ENCODE data around the gene MDGA2. TPM values are rescaled to one million over a fixed set of nuclear protein-coding genes. Genes with fewer than 3 reads are reported as not detected.
A peak's percentile ranks its signal among the peaks of the same experiment; 100 is the strongest.

MDGA2 gene
- total RNA-seq, 1 donor from 2014 or later: 0.19 TPM

GRCh38 chr14:47674543-47675465 is 601 bp downstream of the MDGA2 start:
- H3K4me3 Mint-ChIP-seq (ENCODE audit: low read depth): peak overlapping the region; percentile 77
- no peak for DNase-seq (ENCODE audit: low spot score, unreplicated experiment)
- H3K4me1 Mint-ChIP-seq (ENCODE audit: low read depth): peaks cover 9% of the 10 kb centered on the region
- H3K36me3 Mint-ChIP-seq (ENCODE audit: insufficient read depth): no peaks in the 10 kb centered on the region
- peaks cover 94% of the 10 kb centered on the region for H3K27me3 Mint-ChIP-seq
- no peak for TF ChIP-seq CTCF (IDR thresholded peaks at IDR 0.05; ENCODE audit: unreplicated experiment)
- H3K27ac Mint-ChIP-seq: no peak overlapping the region
- H3K9me3 Mint-ChIP-seq (ENCODE audit: low read depth): no peaks in the 10 kb centered on the region

- H3K4me3 Mint-ChIP-seq (ENCODE audit: low read depth): peak overlapping the region; percentile 77
- H3K27ac Mint-ChIP-seq: no peak overlapping the region
- no peak for TF ChIP-seq CTCF (IDR thresholded peaks at IDR 0.05; ENCODE audit: unreplicated experiment)
- no peaks in the 10 kb centered on the region for H3K9me3 Mint-ChIP-seq (ENCODE audit: low read depth)
- no peaks in the 10 kb centered on the region for H3K36me3 Mint-ChIP-seq (ENCODE audit: insufficient read depth)
- no peak for DNase-seq (ENCODE audit: low spot score, unreplicated experiment)
- peaks cover 94% of the 10 kb centered on the region for H3K27me3 Mint-ChIP-seq
- H3K4me1 Mint-ChIP-seq (ENCODE audit: low read depth): peaks cover 9% of the 10 kb centered on the region
Observed at GRCh38 chr14:47674148-47674542, 1.3 kb downstream of the MDGA2 start.

- TF ChIP-seq CTCF (IDR thresholded peaks at IDR 0.05; ENCODE audit: unreplicated experiment): no peak
- no peaks in the 10 kb centered on the region for H3K36me3 Mint-ChIP-seq (ENCODE audit: insufficient read depth)
- H3K27ac Mint-ChIP-seq: no peak overlapping the region
- H3K4me3 Mint-ChIP-seq (ENCODE audit: low read depth): no peak overlapping the region
- no peak for DNase-seq (ENCODE audit: low spot score, unreplicated experiment)
- peaks cover 38% of the 10 kb centered on the region for H3K27me3 Mint-ChIP-seq
- no peaks in the 10 kb centered on the region for H3K4me1 Mint-ChIP-seq (ENCODE audit: low read depth)
- H3K9me3 Mint-ChIP-seq (ENCODE audit: low read depth): no peaks in the 10 kb centered on the region
Observed at GRCh38 chr14:47665337-47666134, 9.9 kb downstream of the MDGA2 start.

GRCh38 chr14:47662466-47662865 is 12.9 kb downstream of the MDGA2 start:
- H3K27me3 Mint-ChIP-seq: peaks cover 16% of the 10 kb centered on the region
- H3K27ac Mint-ChIP-seq: no peak overlapping the region

More at GRCh38 chr14:47662466-47662865, 12.9 kb downstream of the MDGA2 start:
- Mint-ChIP-seq H3K9me3 (ENCODE audit: low read depth) (no peaks in the 10 kb centered on the region), H3K36me3 (ENCODE audit: insufficient read depth) (no peaks in the 10 kb centered on the region), H3K4me1 (ENCODE audit: low read depth) (no peaks in the 10 kb centered on the region), H3K4me3 (ENCODE audit: low read depth) (no peak overlapping the region)
- TF ChIP-seq CTCF (IDR thresholded peaks at IDR 0.05; ENCODE audit: unreplicated experiment): no peak
- no peak for DNase-seq (ENCODE audit: low spot score, unreplicated experiment)

Data from progenitor cell of endocrine pancreas (in vitro differentiated cells).